Testis (tissue), 3 donors: ENCODE results near the gene RGS6. TPM values are rescaled to one million over a fixed set of nuclear protein-coding genes. Genes with fewer than 3 reads are reported as not detected.

Source experiments
- DNase-seq: peaks from one replicate; pipeline ENCODE4 v3.0.0-alpha.2; 2019
- H3K27ac ChIP-seq, 2 donors: fragments of 200-600 bp; sonication (generic); one replicate each; pipeline ENCODE4 v1.5.1; 2019
- H3K27me3 ChIP-seq: fragments of 200-600 bp; sonication (generic); one replicate; pipeline ENCODE4 v1.5.1; 2019
- H3K36me3 ChIP-seq: fragments of 200-600 bp; sonication (generic); one replicate; pipeline ENCODE4 v1.5.1; 2017; ENCODE audit warnings: low read depth; ENCODE audit errors: missing control alignments
- H3K4me1 ChIP-seq: fragments of 200-600 bp; sonication (generic); one replicate; pipeline ENCODE4 v1.5.1; 2019
- H3K4me3 ChIP-seq, 2 donors: fragments of 200-600 bp; sonication (generic); one replicate each; pipeline ENCODE4 v1.5.1; 2017 to 2019
- H3K9me3 ChIP-seq: fragments of 200-600 bp; sonication (generic); one replicate; pipeline ENCODE4 v1.5.1; 2017
- CTCF ChIP-seq, 3 experiments: fragments of 450-650 bp in 2 of 3; fragments of 200-600 bp in 1 of 3; sonication (generic) in 1 of 3; IDR thresholded peaks; one replicate each; pipeline ENCODE4 v1.5.1; 2016 to 2019; ENCODE audit warnings: antibody characterized with exemption in 3 of 3, mild to moderate bottlenecking in 2 of 3, moderate library complexity in 1 of 3
- POLR2A ChIP-seq: fragments of 450-650 bp; IDR thresholded peaks from one replicate; pipeline ENCODE4 v1.6.1; 2017; ENCODE audit warnings: antibody characterized with exemption, mild to moderate bottlenecking, moderate library complexity
- WGBS, 2 donors: methylation state at CpG; one replicate each; pipeline ENCODE4 v1.1.5; 2018; 5-methylcytosine and 5-hydroxymethylcytosine counted together
- intact Hi-C: fragments of 100-400 bp; cut with DNase I; formaldehyde crosslinking; loops from one replicate; pipeline ENCODE4 v1.15.1; 2023; ENCODE audit warnings: low total_unique reads
- polyA plus RNA-seq: library from polyadenylated mRNA; stranded (reverse); fragments of 350-450 nt; fragmentation: Illumina TruSeq; extraction: RNeasy Lipid Tissue Mini Kit (QIAGEN cat#74804); gene quantifications from one replicate; pipeline ENCODE4 v1.2.3, GENCODE V29; 2014; ENCODE audit warnings: low read depth, low replicate concordance; ENCODE audit not compliant: insufficient read depth
- total RNA-seq, 2 donors: library from RNA; depleted of rRNA; stranded (reverse); fragments of >200 nt; gene quantifications; one replicate each; pipeline ENCODE4 v1.2.3, GENCODE V29; 2016

Gene RGS6
- total and polyA plus RNA-seq, 3 donors from 2014 or later, result 6.3 to 21.3 (median 16.0) TPM

GRCh38 chr14:72454388-72455160 lies 522.3 kb downstream of the RGS6 start:
- TF ChIP-seq POLR2A (no peak), CTCF (IDR thresholded peaks at IDR 0.05) (no peak)
- WGBS, 2 donors, result 85 to 88% methylated on average over 3 of the region's 3 CpGs
- intact Hi-C loops, result no loop called here
- H3K27ac ChIP-seq, result no peak overlapping the region
- no peaks in the 10 kb centered on the region for H3K27me3 ChIP-seq
- H3K9me3 ChIP-seq, result no peaks in the 10 kb centered on the region
- no peak for DNase-seq
- no peak overlapping the region for H3K4me3 ChIP-seq
- no peaks in the 10 kb centered on the region for H3K4me1 ChIP-seq
- no peaks in the 10 kb centered on the region for H3K36me3 ChIP-seq

DNA sequence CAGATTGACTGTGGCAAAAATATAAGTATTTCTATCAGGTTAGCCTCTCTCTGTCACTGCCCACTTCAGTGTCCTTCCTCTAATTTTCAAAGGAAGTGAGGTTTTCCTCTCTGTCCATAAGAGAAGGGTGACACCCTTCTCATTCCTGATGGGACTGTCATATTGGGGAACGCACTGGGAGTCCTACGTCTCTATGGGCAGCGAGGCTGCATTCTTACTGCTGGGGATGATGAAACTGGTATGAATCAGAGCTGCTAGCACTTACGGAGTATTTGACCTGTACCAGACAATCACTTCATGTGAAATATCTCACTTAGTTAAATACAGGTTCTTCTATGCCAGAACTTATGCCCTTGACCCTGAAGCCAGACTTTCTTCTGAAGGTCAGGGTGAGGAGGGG lies 525.4 kb downstream of the RGS6 start:
- Histone ChIP-seq H3K4me1 (no peaks in the 10 kb centered on the region), H3K36me3 (no peaks in the 10 kb centered on the region), H3K4me3 (no peak overlapping the region), H3K9me3 (no peaks in the 10 kb centered on the region), H3K27me3 (no peaks in the 10 kb centered on the region), H3K27ac (no peak overlapping the region)
- no peak for TF ChIP-seq POLR2A
- no peak for TF ChIP-seq CTCF (IDR thresholded peaks at IDR 0.05)
- no peak for DNase-seq
- intact Hi-C loops, result no loop called here
- 95 to 100% methylated on average over 4 of the region's 4 CpGs for WGBS, 2 donors

GRCh38 chr14:72462056-72462455 lies 529.8 kb downstream of the RGS6 start:
- 82 to 90% methylated on average over 2 of the region's 2 CpGs for WGBS, 2 donors
- H3K9me3 ChIP-seq, result no peaks in the 10 kb centered on the region
- no peaks in the 10 kb centered on the region for H3K4me1 ChIP-seq
- H3K36me3 ChIP-seq, result no peaks in the 10 kb centered on the region
- no peak for TF ChIP-seq CTCF (IDR thresholded peaks at IDR 0.05)
- no peak for TF ChIP-seq POLR2A
- no peaks in the 10 kb centered on the region for H3K27me3 ChIP-seq
- H3K4me3 ChIP-seq, result no peak overlapping the region
- intact Hi-C loops, result no loop called here
- no peak for DNase-seq
- H3K27ac ChIP-seq, result no peak overlapping the region

DNA sequence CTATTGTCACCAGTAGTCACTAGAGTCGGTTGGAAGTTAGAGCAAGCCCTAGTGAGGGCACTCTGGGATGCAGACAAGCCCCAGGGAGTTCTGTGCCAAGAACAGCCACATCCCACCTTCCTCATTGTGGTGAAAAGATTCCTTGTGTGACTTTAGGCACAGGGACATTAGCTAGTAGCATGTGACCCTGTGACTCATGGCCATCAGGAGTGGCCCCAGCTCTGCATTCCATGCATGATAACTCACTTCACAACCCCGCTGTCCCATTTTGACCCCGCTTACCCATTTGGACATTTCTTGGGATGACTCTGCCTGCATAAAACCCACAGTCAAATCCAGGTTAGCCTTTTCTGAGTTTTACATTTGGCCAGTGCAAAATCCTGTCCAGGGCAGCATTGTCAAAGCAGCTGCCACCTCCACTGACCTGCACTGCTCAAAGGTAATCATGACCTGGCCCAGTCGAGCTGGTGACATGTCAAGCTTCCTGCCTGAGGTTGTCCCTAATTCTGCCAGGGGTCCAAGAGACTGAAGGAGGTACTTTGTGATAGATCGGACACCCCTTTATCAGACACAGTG lies 531.1 kb downstream of the RGS6 start:
- TF ChIP-seq POLR2A (no peak), CTCF (IDR thresholded peaks at IDR 0.05) (no peak)
- no peak for DNase-seq
- H3K27ac ChIP-seq, result no peak overlapping the region
- H3K27me3 ChIP-seq, result no peaks in the 10 kb centered on the region
- H3K36me3 ChIP-seq, result no peaks in the 10 kb centered on the region
- 80 to 91% methylated on average over 5 of the region's 5 CpGs for WGBS, 2 donors
- H3K4me3 ChIP-seq, result no peak overlapping the region
- H3K4me1 ChIP-seq, result no peaks in the 10 kb centered on the region
- intact Hi-C loops, result no loop called here
- H3K9me3 ChIP-seq, result no peaks in the 10 kb centered on the region

- DNase-seq, result no peak
- Histone ChIP-seq H3K27me3 (no peaks in the 10 kb centered on the region), H3K36me3 (no peaks in the 10 kb centered on the region), H3K9me3 (no peaks in the 10 kb centered on the region), H3K27ac (no peak overlapping the region), H3K4me3 (no peak overlapping the region), H3K4me1 (no peaks in the 10 kb centered on the region)
- TF ChIP-seq POLR2A (no peak), CTCF (IDR thresholded peaks at IDR 0.05) (no peak)
- 91 to 97% methylated on average over 3 of the region's 3 CpGs for WGBS, 2 donors
- intact Hi-C loops, result no loop called here
These were observed 532.0 kb downstream of the RGS6 start for GRCh38 chr14:72464226-72464625.
